Testis (tissue), 3 donors: ENCODE data around the gene CAPZB. TPM values are rescaled to one million over a fixed set of nuclear protein-coding genes. Genes with fewer than 3 reads are reported as not detected.

ENCODE experiments used
- DNase-seq: peaks from one replicate; pipeline ENCODE4 v3.0.0-alpha.2; 2019
- H3K27ac ChIP-seq, 2 donors: fragments of 200-600 bp; sonication (generic); one replicate each; pipeline ENCODE4 v1.5.1; 2019
- H3K27me3 ChIP-seq: fragments of 200-600 bp; sonication (generic); one replicate; pipeline ENCODE4 v1.5.1; 2019
- H3K36me3 ChIP-seq: fragments of 200-600 bp; sonication (generic); one replicate; pipeline ENCODE4 v1.5.1; 2017; ENCODE audit warnings: low read depth; ENCODE audit errors: missing control alignments
- H3K4me1 ChIP-seq: fragments of 200-600 bp; sonication (generic); one replicate; pipeline ENCODE4 v1.5.1; 2019
- H3K4me3 ChIP-seq, 2 donors: fragments of 200-600 bp; sonication (generic); one replicate each; pipeline ENCODE4 v1.5.1; 2017 to 2019
- H3K9me3 ChIP-seq: fragments of 200-600 bp; sonication (generic); one replicate; pipeline ENCODE4 v1.5.1; 2017
- POLR2A ChIP-seq: fragments of 450-650 bp; IDR thresholded peaks from one replicate; pipeline ENCODE4 v1.6.1; 2017; ENCODE audit warnings: antibody characterized with exemption, mild to moderate bottlenecking, moderate library complexity
- WGBS, 2 donors: methylation state at CpG; one replicate each; pipeline ENCODE4 v1.1.5; 2018; 5-methylcytosine and 5-hydroxymethylcytosine counted together
- intact Hi-C: fragments of 100-400 bp; cut with DNase I; formaldehyde crosslinking; loops from one replicate; pipeline ENCODE4 v1.15.1; 2023; ENCODE audit warnings: low total_unique reads
- polyA plus RNA-seq: library from polyadenylated mRNA; stranded (reverse); fragments of 350-450 nt; fragmentation: Illumina TruSeq; extraction: RNeasy Lipid Tissue Mini Kit (QIAGEN cat#74804); gene quantifications from one replicate; pipeline ENCODE4 v1.2.3, GENCODE V29; 2014; ENCODE audit warnings: low read depth, low replicate concordance; ENCODE audit not compliant: insufficient read depth
- total RNA-seq, 2 donors: library from RNA; depleted of rRNA; stranded (reverse); fragments of >200 nt; gene quantifications; one replicate each; pipeline ENCODE4 v1.2.3, GENCODE V29; 2016
- TF ChIP-seq, protein P1 (sequence below), 3 experiments: fragments of 450-650 bp in 2 of 3; fragments of 200-600 bp in 1 of 3; sonication (generic) in 1 of 3; IDR thresholded peaks; one replicate each; pipeline ENCODE4 v1.5.1; 2016 to 2019; ENCODE audit warnings: antibody characterized with exemption in 3 of 3, mild to moderate bottlenecking in 2 of 3, moderate library complexity in 1 of 3

The CAPZB gene
- total and polyA plus RNA-seq, 3 donors from 2014 or later: 147 to 502 (median 207) TPM

GRCh38 chr1:19416145-19416544, 69.2 kb downstream of the CAPZB start:
- H3K27ac ChIP-seq: peak overlapping the region in 1 of 2 donors; percentile 11
- intact Hi-C loops: no loop called here
- H3K4me3 ChIP-seq: no peak overlapping the region
- peaks cover 23% of the 10 kb centered on the region for H3K4me1 ChIP-seq
- no peaks in the 10 kb centered on the region for H3K36me3 ChIP-seq
- WGBS, 2 donors: 84 to 92% methylated on average over 5 of the region's 5 CpGs
- DNase-seq: no peak
- H3K27me3 ChIP-seq: no peaks in the 10 kb centered on the region
- TF ChIP-seq, protein P1, sequence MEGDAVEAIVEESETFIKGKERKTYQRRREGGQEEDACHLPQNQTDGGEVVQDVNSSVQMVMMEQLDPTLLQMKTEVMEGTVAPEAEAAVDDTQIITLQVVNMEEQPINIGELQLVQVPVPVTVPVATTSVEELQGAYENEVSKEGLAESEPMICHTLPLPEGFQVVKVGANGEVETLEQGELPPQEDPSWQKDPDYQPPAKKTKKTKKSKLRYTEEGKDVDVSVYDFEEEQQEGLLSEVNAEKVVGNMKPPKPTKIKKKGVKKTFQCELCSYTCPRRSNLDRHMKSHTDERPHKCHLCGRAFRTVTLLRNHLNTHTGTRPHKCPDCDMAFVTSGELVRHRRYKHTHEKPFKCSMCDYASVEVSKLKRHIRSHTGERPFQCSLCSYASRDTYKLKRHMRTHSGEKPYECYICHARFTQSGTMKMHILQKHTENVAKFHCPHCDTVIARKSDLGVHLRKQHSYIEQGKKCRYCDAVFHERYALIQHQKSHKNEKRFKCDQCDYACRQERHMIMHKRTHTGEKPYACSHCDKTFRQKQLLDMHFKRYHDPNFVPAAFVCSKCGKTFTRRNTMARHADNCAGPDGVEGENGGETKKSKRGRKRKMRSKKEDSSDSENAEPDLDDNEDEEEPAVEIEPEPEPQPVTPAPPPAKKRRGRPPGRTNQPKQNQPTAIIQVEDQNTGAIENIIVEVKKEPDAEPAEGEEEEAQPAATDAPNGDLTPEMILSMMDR (IDR thresholded peaks at IDR 0.05): no peak
- TF ChIP-seq POLR2A: no peak
- no peaks in the 10 kb centered on the region for H3K9me3 ChIP-seq

- Histone ChIP-seq H3K27me3 (no peaks in the 10 kb centered on the region), H3K9me3 (no peaks in the 10 kb centered on the region), H3K4me1 (peaks cover 22% of the 10 kb centered on the region), H3K27ac (peak overlapping the region; percentile 53 to 76), H3K36me3 (no peaks in the 10 kb centered on the region), H3K4me3 (no peak overlapping the region)
- 43 to 46% methylated on average over 2 of the region's 2 CpGs for WGBS, 2 donors
- intact Hi-C loops: no loop called here
- TF ChIP-seq POLR2A: no peak
- TF ChIP-seq, protein P1 (IDR thresholded peaks at IDR 0.05): no peak
- DNase-seq: peak; percentile 51
Measured at GRCh38 chr1:19414515-19415121, 70.7 kb downstream of the CAPZB start.

- DNase-seq: no peak
- peaks cover 22% of the 10 kb centered on the region for H3K4me1 ChIP-seq
- H3K9me3 ChIP-seq: no peaks in the 10 kb centered on the region
- TF ChIP-seq POLR2A: no peak
- TF ChIP-seq, protein P1 (IDR thresholded peaks at IDR 0.05): no peak
- H3K27me3 ChIP-seq: no peaks in the 10 kb centered on the region
- no peaks in the 10 kb centered on the region for H3K36me3 ChIP-seq
- H3K4me3 ChIP-seq: no peak overlapping the region
- peak overlapping the region; percentile 53 to 76 for H3K27ac ChIP-seq
- intact Hi-C loops: no loop called here
- WGBS, 2 donors: 70% methylated on average over 12 of the region's 12 CpGs
Measured at GRCh38 chr1:19413999-19414398, 71.3 kb downstream of the CAPZB start.

DNA sequence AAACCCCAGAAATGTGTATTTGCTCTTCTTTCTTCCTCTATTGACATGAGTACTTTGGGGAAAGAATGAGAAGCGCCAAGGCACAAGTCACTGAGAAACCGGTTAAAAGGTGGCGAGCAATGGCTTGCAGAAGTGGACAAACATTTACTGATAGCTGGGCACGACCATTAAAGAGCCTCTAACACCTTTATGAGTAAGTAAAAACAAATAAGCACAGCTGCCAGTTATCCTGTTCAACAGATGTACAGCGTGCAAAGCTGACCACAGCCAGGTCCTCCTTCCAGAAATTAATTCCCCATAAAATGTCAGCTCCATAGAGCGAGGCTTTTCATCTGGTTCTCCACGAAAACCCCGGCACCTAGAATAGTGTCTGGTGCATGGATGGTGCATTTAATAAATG, 72.7 kb downstream of the CAPZB start:
- DNase-seq: no peak
- peaks cover 33% of the 10 kb centered on the region for H3K4me1 ChIP-seq
- H3K9me3 ChIP-seq: no peaks in the 10 kb centered on the region
- intact Hi-C loops: no loop called here
- TF ChIP-seq POLR2A: no peak
- TF ChIP-seq, protein P1 (IDR thresholded peaks at IDR 0.05): no peak
- H3K27me3 ChIP-seq: no peaks in the 10 kb centered on the region
- WGBS, 2 donors: 92 to 95% methylated on average over 8 of the region's 8 CpGs
- peak overlapping the region in 1 of 2 donors; percentile 76 for H3K27ac ChIP-seq
- no peaks in the 10 kb centered on the region for H3K36me3 ChIP-seq
- H3K4me3 ChIP-seq: no peak overlapping the region

DNA sequence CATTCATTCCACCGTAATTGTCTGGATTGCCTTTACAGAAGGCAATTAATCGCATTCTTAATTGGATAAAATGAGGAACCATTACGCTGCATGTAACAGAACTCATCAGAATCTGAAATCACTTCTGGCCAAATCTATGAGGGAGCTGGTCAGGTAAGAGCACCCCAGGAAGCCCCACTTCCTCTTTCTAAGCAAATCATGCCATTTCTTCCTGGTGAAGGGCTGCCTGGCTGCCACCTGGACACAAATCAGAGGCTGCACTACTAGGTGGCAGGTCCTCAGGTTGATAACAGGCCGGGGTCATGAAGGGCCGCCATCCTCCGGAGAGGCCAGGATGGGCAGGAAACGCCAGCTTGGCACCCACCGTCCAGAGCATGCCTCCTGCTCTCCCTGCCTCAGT, 73.7 kb downstream of the CAPZB start:
- H3K4me1 ChIP-seq: peaks cover 33% of the 10 kb centered on the region
- H3K27me3 ChIP-seq: no peaks in the 10 kb centered on the region
- no peaks in the 10 kb centered on the region for H3K36me3 ChIP-seq
- H3K4me3 ChIP-seq: no peak overlapping the region
- peak overlapping the region; percentile 15 to 17 for H3K27ac ChIP-seq
- intact Hi-C loops: no loop called here
- no peaks in the 10 kb centered on the region for H3K9me3 ChIP-seq
- 80 to 90% methylated on average over 8 of the region's 8 CpGs for WGBS, 2 donors
- TF ChIP-seq, protein P1 (IDR thresholded peaks at IDR 0.05): no peak
- TF ChIP-seq POLR2A: no peak
- no peak for DNase-seq
